ENCODE results near the gene XPNPEP2.

Gene XPNPEP2

DNA sequence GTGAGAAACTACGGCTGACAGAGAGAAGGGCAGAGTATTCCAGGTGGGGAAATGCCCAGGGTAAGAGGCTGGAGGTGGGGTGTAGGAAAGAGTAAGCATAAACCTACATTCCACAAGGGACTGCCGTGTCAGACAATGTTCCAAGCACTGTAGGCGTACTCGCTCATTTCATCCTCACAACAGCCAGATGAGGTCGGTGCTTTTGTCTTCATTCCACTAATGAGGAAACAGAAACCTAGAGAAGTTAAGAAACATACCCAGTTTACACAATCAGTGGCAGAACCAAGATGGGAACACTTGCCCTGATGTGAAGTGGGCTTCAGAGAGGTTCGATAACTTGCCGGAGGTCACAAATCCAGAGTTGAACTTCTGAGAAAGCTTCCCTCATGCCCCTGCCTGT is 45.6 kb downstream of the XPNPEP2 start:
- TF ChIP-seq CTCF (IDR thresholded peaks at IDR 0.05; ENCODE audit: borderline replicate concordance, insufficient read depth, low read depth, low read length), result no peak
- peak overlapping the region; percentile 38 for H3K4me3 ChIP-seq (ENCODE audit: low read depth, low read length)

- peak overlapping the region; percentile 26 for H3K4me3 ChIP-seq (ENCODE audit: low read depth, low read length)
- no peak for TF ChIP-seq CTCF (IDR thresholded peaks at IDR 0.05; ENCODE audit: borderline replicate concordance, insufficient read depth, low read depth, low read length)
Measured at GRCh38 chrX:129785160-129785947, 46.6 kb downstream of the XPNPEP2 start.

DNA sequence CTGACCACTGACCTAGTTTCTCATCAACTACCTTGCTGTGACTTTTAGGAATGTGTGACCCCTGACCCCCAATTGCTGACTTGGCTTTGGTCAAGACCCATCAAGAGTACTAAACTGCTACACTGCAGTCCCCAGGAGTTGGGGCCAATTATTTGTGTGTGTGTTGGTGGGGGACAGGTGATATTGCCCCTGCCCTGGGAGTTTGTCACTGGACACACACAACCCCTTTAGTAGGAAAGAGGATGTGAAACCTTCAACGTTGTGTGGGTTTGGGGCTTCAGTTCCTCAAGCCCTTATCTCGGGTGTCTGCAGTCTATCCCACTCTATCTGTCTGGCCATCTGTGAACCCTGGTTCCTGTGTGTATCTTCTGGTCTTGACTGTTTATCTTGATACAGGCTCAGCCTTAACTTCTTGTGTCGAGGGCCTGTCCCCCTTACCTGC is 47.5 kb downstream of the XPNPEP2 start:
- no peak for TF ChIP-seq CTCF (IDR thresholded peaks at IDR 0.05; ENCODE audit: borderline replicate concordance, insufficient read depth, low read depth, low read length)

GRCh38 chrX:129787336-129788055 is 48.7 kb downstream of the XPNPEP2 start:
- H3K4me3 ChIP-seq (ENCODE audit: low read depth, low read length), result no peak overlapping the region
- no peak for TF ChIP-seq CTCF (IDR thresholded peaks at IDR 0.05; ENCODE audit: borderline replicate concordance, insufficient read depth, low read depth, low read length)

More for the DNA sequence above, 47.5 kb downstream of the XPNPEP2 start:
- H3K4me3 ChIP-seq (ENCODE audit: low read depth, low read length), result peak overlapping the region; percentile 26

- TF ChIP-seq CTCF (IDR thresholded peaks at IDR 0.05; ENCODE audit: borderline replicate concordance, insufficient read depth, low read depth, low read length), result no peak
- H3K4me3 ChIP-seq (ENCODE audit: low read depth, low read length), result no peak overlapping the region
Measured at GRCh38 chrX:129788527-129788926, 49.7 kb downstream of the XPNPEP2 start.

GRCh38 chrX:129790146-129790545 is 51.4 kb downstream of the XPNPEP2 start:
- no peak for TF ChIP-seq CTCF (IDR thresholded peaks at IDR 0.05; ENCODE audit: borderline replicate concordance, insufficient read depth, low read depth, low read length)
- no peak overlapping the region for H3K4me3 ChIP-seq (ENCODE audit: low read depth, low read length)

Data from GM12875 (cell line).